ENCODE results near the gene MX2. TPM values are rescaled to one million over a fixed set of nuclear protein-coding genes. Genes with fewer than 3 reads are reported as not detected.
A peak's percentile ranks its signal among the peaks of the same experiment; 100 is the strongest.

The MX2 gene
- total RNA-seq, 2 donors from 2014 or later = 22.4 to 22.9 TPM

DNA sequence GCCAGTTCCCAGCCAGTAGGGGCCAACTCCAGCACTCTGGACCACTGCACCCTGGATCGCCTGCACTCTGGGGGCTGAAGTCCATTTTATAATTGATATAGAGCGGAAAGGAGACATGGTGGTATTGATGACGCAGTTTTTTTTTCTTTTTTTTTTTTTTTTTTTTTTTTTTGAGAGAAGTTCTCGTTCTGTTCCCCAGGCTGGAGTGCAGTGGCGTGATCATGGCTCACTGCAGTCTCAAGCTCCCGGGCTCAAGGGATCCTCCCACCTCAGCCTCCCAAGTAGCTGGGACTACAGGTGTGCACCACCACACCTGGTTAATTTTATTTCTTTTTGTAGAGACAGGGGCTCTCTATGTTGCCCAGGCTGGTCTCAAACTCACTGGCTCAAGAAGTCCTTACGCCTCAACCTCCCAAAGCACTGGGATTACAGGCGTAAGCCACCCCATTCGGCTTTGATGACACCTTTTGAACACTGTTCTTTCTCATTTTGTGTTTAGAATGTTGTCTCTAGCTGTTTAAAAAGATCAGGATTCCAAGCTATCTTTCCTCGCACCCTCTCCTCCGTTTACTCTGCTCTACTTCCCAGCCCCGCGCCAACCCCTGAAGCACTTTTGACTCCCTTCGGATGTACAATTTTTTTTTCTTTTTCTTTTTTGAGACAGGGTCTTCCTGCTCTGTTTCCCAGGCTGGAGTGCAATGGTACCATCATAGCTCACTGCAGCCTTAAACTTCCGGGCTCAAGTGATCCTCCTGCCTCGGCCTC, 960 bp downstream of the MX2 start:
- Histone ChIP-seq H3K4me3 (peak overlapping the region; percentile 59), H3K4me1 (ENCODE audit: control insufficient read depth in 1 of 2, low read depth in 2 of 2) (no peaks in the 10 kb centered on the region)
- TF ChIP-seq, protein P1, sequence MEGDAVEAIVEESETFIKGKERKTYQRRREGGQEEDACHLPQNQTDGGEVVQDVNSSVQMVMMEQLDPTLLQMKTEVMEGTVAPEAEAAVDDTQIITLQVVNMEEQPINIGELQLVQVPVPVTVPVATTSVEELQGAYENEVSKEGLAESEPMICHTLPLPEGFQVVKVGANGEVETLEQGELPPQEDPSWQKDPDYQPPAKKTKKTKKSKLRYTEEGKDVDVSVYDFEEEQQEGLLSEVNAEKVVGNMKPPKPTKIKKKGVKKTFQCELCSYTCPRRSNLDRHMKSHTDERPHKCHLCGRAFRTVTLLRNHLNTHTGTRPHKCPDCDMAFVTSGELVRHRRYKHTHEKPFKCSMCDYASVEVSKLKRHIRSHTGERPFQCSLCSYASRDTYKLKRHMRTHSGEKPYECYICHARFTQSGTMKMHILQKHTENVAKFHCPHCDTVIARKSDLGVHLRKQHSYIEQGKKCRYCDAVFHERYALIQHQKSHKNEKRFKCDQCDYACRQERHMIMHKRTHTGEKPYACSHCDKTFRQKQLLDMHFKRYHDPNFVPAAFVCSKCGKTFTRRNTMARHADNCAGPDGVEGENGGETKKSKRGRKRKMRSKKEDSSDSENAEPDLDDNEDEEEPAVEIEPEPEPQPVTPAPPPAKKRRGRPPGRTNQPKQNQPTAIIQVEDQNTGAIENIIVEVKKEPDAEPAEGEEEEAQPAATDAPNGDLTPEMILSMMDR (IDR thresholded peaks at IDR 0.05) = no peak

DNA sequence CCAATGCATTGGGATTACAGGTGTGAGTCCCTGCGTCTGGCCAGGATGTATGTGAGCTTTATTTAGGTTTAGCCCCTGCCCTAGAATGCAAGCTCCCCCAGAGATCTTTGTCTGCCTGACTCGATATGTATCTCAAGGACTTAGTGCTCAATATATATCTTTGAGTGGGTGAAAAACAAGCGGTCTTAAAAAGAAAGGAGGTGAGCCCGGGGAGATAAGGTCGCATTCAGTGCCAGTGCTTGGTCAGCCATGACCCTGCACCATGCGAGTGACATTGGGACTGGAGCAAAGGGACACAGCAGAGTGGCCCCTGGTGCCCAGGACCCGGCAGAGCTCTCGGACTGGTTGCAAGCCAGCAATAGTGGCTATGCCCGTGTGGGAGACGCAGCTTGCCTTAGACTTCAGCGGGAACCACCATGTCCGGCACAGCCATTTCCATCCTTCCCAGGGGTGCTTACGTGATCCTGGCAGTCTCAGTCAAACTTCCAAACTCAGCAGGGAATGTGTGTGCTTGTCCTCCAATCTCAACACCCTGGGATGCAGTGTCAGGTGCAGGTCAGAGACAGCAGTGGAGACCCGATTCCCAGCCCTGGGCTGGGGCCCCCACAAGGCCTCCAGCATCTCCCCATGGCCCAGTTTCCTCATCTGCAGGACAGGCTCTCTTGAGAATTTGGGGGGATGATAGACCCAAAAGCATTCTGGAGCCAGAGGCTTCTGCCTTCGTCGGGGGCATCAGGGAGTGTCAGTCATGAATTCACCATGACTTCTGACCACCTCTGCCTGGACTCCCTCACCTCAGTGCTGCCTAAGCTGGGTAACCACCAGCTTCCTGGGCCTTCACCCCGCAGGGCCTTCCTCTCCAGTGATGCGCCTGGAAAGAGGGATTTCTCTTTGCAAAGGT, 1.8 kb downstream of the MX2 start:
- Histone ChIP-seq H3K27me3 (replicated peaks; ENCODE audit: insufficient read depth) (no peaks in the 10 kb centered on the region), H3K9me3 (no peaks in the 10 kb centered on the region), H3K27ac (no peak overlapping the region), H3K4me3 (peak overlapping the region; percentile 59), H3K36me3 (no peaks in the 10 kb centered on the region), H3K4me1 (ENCODE audit: control insufficient read depth in 1 of 2, low read depth in 2 of 2) (peaks cover under 1% of the 10 kb centered on the region in 2 donors)
- TF ChIP-seq, protein P1 (IDR thresholded peaks at IDR 0.05) = no peak
- DNase-seq (ENCODE audit: low spot score) (no peak), ATAC-seq (ENCODE audit: insufficient number of reproducible peaks, low FRiP score, low read depth) (no peak)

More for the DNA sequence above, 960 bp downstream of the MX2 start:
- no peak overlapping the region for H3K27ac ChIP-seq
- H3K9me3 ChIP-seq = no peaks in the 10 kb centered on the region
- no peak for ATAC-seq (ENCODE audit: insufficient number of reproducible peaks, low FRiP score, low read depth)
- no peak for DNase-seq (ENCODE audit: low spot score)
- H3K27me3 ChIP-seq (replicated peaks; ENCODE audit: insufficient read depth) = no peaks in the 10 kb centered on the region
- no peaks in the 10 kb centered on the region for H3K36me3 ChIP-seq

DNA sequence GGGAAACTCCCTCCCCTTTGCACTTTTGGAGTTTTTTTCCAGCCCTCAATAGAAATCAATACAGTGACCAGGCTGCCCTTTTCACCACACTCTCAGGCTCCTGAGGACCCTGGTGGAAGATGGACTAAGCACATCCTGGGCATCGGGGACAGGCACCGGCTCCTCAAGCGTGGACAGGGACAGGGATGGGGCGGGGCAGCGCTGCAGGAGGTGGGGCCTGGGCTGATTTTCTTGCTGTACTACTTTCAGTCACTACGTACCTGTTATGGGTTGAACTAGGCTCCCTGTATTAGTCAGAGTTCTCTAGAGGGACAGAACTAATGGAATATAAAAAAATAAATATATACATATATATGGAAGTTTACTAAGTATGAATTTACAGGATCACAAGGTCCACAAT, 2.5 kb downstream of the MX2 start:
- Histone ChIP-seq H3K36me3 (no peaks in the 10 kb centered on the region), H3K27ac (no peak overlapping the region), H3K9me3 (no peaks in the 10 kb centered on the region), H3K4me3 (no peak overlapping the region), H3K27me3 (replicated peaks; ENCODE audit: insufficient read depth) (no peaks in the 10 kb centered on the region), H3K4me1 (ENCODE audit: control insufficient read depth in 1 of 2, low read depth in 2 of 2) (peaks cover 3 to 7% of the 10 kb centered on the region in 2 donors)
- DNase-seq (ENCODE audit: low spot score) (no peak), ATAC-seq (ENCODE audit: insufficient number of reproducible peaks, low FRiP score, low read depth) (no peak)
- TF ChIP-seq, protein P1 (IDR thresholded peaks at IDR 0.05) = no peak

DNA sequence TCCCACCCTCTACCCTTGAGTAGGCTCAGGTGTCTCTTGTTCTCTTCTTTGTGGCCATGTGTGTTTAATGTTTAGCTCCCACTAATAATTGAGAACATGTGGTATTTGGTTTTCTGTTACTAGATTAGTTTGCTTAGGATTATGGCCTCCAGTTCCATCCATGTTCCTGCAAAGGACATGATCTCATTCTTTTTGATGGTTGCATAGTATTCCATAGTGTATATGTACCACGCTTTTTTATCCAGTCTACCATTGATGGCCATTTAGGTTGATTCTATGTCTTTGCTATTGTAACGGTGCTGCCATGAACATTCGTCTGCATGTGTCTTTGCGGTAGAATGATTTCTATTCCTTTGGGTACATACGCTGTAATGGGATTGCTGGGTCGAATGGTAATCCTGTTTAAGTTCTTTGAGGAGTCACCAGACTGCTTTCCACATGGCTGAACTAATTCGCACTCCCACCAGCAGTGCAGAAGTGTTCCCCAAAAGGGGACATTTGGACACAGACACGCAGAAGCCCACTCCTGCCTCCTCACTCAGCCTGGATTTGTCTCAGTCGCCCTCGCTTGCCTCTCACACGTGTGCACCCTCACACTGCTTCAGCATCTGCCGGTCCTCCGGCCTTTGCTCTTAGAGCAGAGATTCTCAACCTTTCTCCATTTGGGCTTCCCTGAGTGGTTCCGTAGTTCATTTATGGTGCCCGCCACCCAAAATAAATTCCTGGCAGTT, 3.7 kb downstream of the MX2 start:
- TF ChIP-seq, protein P1 (IDR thresholded peaks at IDR 0.05) = no peak
- DNase-seq (ENCODE audit: low spot score) (no peak), ATAC-seq (ENCODE audit: insufficient number of reproducible peaks, low FRiP score, low read depth) (no peak)
- H3K4me1 ChIP-seq (ENCODE audit: control insufficient read depth in 1 of 2, low read depth in 2 of 2) = peaks cover 3 to 13% of the 10 kb centered on the region in 2 donors
- H3K27ac ChIP-seq = no peak overlapping the region
- H3K9me3 ChIP-seq = no peaks in the 10 kb centered on the region
- no peak overlapping the region for H3K4me3 ChIP-seq
- no peaks in the 10 kb centered on the region for H3K36me3 ChIP-seq
- H3K27me3 ChIP-seq (replicated peaks; ENCODE audit: insufficient read depth) = no peaks in the 10 kb centered on the region
